Activated CD8-positive, alpha-beta memory T cell treated with anti-CD3 and anti-CD28 coated beads, Interleukin-2, amount 50 U/mL, for 24 hours (primary cell): ENCODE results near the gene MICAL2.

Experiments used
- DNase-seq: peaks from one replicate; pipeline ENCODE4 v3.0.0-alpha.2; 2020; ENCODE audit errors: extremely low read depth

Gene MICAL2

GRCh38 chr11:12156301-12157140 lies 46.1 kb downstream of the MICAL2 start:
- no peak for DNase-seq

- DNase-seq: no peak
Observed at GRCh38 chr11:12157241-12157661, 46.9 kb downstream of the MICAL2 start.

- no peak for DNase-seq
Observed at GRCh38 chr11:12158909-12159308, 48.5 kb downstream of the MICAL2 start.

GRCh38 chr11:12159351-12160099 lies 49.1 kb downstream of the MICAL2 start:
- DNase-seq: no peak

GRCh38 chr11:12160231-12160630 lies 49.8 kb downstream of the MICAL2 start:
- no peak for DNase-seq

GRCh38 chr11:12160680-12161079 lies 50.3 kb downstream of the MICAL2 start:
- no peak for DNase-seq

- DNase-seq: no peak
Observed at GRCh38 chr11:12161137-12161536, 50.7 kb downstream of the MICAL2 start.

GRCh38 chr11:12161603-12162350 lies 51.4 kb downstream of the MICAL2 start:
- no peak for DNase-seq

GRCh38 chr11:12162652-12163051 lies 52.3 kb downstream of the MICAL2 start:
- no peak for DNase-seq

- no peak for DNase-seq
Observed at GRCh38 chr11:12163181-12163941, 53.0 kb downstream of the MICAL2 start.

GRCh38 chr11:12164061-12165014 lies 53.9 kb downstream of the MICAL2 start:
- no peak for DNase-seq

- no peak for DNase-seq
Observed at GRCh38 chr11:12165237-12165875, 55.0 kb downstream of the MICAL2 start.

GRCh38 chr11:12166299-12167060 lies 56.1 kb downstream of the MICAL2 start:
- no peak for DNase-seq

- no peak for DNase-seq
Observed at GRCh38 chr11:12167061-12168000, 56.9 kb downstream of the MICAL2 start.

GRCh38 chr11:12168114-12168513 lies 57.7 kb downstream of the MICAL2 start:
- no peak for DNase-seq

GRCh38 chr11:12169822-12170221 lies 59.4 kb downstream of the MICAL2 start:
- DNase-seq: no peak

GRCh38 chr11:12170501-12170900 lies 60.1 kb downstream of the MICAL2 start:
- no peak for DNase-seq

GRCh38 chr11:12170984-12171383 lies 60.6 kb downstream of the MICAL2 start:
- no peak for DNase-seq
